Activated CD4-positive, alpha-beta T cell treated with anti-CD3 and anti-CD28 coated beads, Interleukin-10, Interleukin-2, amounts not matched to agents 100 ng/mL and 50 ng/mL, durations not matched to agents 16 hours and 8 hours (primary cell): ENCODE data around the gene TMOD3.

Experiments used
- DNase-seq: peaks from one replicate; pipeline ENCODE4 v3.0.0-alpha.2; 2020

TMOD3 gene

DNA sequence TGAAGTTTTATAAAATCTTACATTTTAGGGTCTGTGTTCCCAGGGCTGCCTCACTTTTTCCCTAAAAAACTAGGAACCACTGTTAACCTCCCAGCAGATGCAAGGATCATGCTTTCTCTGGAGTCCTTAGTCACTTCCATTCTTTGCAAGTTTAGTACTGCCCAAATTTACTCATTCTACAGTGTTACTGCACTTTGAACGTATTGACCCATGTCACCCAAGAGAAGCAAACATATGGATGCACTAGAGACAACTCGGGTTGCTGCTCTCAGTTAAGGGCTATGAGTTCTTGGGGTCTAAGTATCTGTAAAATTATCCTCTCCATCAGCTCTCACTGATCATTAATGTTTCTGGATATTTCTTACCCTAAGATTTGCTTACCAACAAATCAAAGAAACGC is 83.1 kb downstream of the TMOD3 start:
- DNase-seq = no peak

DNA sequence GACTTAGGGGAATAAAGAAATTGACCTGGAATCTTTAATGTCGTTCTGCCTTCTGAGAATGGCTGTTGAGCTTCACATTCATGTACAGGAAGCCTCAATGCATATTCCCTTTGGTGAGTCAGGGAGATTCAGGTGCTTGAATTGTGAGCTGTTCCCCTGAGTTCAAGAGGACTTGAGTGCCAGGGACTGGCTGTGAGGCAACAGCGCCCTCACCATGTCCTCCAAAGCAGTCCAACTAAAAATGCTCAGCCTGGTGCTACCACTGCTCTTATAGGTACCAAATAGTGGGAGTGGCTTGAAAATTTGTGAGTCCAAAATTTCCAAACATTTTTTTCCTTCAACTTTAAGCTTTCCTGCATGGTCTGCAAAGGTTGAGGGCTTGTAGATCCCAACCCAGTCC is 88.0 kb downstream of the TMOD3 start:
- peak; percentile 15 for DNase-seq

DNA sequence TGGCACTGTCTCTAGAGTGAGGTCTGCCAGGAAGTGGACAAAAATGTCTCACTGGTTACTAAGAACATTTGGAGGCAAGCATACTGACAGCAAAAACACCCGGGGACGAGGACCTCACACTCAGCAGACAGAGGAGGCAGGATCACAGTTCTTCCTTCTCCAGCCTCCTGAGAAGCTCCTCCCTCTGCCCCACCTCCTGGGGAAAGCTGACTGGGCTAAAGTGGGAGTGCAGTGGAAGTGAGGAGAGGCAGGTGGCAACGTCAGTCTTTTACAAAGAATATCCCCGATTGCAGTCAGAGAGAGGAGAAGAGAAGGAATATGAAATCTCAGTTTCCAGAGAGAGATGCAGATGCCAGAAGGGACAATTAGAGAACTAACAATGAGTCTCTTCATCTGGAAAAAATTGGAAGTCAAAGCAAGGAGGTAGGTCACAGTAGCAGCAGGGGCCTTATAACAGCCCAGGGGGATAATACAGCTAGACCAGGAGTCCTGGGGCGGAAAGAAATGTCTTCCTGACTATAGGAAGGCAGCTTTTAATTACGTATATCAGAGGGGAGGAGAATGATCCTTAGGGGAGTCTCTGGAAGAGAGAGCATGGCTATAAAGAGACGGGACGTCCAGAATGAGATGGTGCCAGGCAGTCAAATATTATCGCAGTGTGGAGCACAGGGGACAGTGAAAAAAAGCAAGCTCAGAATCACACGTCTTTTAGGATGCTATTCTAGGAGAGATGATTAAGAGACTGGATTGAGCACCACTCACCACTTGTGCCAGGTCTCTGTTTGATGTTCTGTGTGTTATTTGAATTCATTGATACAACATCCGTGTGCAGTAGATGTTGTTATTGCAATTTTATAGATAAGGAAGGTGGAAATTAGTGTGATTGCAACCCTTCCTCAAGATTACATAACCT is 95.0 kb downstream of the TMOD3 start:
- DNase-seq = no peak

DNA sequence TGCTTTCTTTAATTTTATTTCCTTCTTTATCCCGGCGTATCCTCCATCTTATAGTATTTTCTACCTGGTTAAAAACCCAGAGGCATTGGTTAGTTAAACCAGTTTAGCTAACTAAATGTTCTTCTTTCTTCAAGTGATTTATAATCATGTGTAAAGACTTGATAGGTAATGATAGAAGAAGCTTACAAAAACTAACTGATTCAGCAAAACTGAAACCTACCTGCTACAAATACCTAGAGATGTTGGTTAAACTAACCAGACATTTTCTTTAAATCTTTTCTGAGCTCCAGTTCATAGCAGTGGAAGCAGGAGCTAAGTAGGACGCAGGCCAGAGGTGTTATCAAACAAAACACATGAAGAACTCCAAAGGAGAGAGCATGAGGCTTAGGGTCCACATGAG is 97.4 kb downstream of the TMOD3 start:
- DNase-seq = no peak

DNA sequence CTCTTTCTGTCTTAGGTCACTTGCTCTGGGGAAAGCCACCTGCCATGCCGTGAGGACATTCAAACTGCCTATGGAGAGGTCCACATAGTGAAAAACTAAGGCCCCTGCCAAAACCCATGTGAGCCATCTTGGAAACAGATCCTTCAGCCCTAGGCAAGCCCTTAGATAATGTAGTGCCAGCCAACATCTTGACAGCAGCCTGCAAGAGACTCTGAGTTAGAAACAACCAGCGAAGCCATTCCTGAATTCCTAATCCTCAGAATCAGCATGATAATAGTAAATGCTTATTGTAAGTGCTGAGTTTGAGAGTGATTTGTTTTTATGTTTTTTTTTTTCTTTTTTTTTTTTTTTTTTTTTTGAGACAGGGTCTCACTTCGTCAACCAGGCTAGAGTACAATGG is 101.6 kb downstream of the TMOD3 start:
- DNase-seq = no peak

DNA sequence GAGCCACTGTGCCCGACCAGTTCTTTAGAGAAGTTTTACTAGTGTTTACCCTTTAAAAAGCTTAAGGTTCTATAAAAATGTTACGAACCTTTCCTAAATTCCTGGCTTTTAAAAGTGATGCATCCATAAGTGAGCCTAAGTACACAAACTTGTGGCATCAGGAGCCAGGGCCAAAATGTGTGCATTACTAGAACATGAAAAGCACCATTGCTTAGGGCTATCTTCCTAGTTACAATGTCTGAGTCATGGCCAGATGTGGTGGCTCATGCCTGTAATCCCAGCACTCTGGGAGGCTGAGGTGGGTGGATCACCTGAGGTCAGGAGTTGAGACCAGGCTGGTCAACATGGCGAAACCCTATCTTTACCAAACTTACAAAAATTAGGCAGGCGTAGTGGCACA is 102.2 kb downstream of the TMOD3 start:
- DNase-seq = no peak

DNA sequence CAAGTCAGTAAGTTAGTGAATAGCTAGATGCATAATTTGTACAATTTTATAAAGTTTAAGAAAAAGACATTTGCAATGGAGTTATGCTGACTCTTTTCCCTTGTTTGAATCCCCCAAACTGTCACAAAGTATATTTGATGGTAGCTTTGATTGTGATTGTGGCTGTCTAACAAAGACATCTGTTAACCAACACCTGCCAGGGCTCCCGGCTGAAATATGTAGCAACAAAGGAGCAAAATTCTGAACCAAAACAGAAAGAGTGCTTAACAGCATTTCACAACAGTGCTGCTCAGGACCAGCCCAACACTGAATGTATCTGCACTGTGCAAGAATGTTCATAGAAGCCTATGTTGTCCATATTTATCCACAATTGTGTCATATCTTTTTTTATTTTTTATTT is 102.7 kb downstream of the TMOD3 start:
- DNase-seq = no peak

DNA sequence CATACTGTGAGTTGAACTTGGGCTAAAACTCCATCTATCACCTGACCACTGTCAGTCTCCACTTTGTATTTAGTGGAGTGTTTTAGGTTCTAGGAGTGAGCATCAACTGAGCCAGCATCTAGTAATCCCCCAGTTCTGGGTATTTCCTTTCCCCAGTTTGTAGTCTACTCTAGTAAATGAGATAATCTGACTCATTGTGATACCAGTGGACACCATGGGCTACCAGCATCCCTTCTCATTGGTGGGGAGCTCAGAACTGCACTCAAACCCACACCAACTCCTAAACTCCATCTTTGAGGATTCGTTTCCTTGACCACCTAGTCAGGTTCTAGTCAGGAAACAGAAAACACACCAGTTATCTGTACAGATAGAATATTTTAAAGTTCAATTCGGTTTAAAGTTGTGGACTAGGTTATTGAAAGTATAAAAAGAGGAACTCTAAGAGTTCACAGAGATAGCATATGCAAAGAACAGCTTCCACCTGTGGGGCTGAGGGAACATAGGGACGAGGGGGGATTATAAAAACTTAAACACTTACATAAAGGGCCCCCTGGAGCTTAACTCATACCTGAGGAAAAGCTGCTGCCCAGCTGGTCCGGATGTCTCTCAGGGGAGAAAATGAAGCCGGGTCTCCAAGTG is 106.1 kb downstream of the TMOD3 start:
- peak; percentile 50 for DNase-seq

DNA sequence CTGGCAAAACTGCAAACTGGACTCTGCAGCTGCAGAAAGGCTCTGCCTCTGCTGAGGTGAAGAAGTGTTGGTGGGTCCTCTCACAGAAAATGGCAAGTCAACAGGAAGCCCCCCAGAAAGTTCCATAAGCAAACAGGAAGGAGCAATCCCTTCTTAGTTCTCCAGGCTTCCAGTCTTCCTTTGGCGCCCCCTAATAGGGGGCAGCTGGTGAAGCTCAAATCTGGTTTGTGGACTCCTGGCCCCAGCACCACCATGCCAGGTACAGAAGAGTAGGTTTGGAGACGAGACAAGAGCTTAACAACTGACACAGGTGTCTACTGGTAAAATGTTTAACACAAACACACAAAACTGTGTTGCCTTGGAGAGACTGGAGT is 106.6 kb downstream of the TMOD3 start:
- DNase-seq = no peak

DNA sequence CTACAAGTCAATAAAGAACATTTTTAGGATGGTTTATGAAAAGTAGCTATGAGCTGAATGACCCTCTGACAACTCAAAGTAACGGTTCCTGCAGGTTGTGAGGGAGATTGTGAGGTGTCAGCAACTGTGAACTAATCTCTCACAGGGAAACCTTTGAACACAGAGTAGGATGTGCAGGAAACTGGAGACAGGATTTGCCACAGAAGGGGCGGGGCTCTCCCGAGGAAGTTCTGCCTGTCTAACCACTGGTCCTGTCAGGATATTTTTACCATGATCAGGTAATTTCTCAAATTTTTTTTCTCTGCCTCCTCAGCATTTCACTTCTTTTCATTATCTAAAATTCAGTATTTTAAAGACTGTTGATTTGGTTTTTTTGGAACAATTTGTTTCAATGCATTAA is 108.8 kb downstream of the TMOD3 start:
- no peak for DNase-seq

DNA sequence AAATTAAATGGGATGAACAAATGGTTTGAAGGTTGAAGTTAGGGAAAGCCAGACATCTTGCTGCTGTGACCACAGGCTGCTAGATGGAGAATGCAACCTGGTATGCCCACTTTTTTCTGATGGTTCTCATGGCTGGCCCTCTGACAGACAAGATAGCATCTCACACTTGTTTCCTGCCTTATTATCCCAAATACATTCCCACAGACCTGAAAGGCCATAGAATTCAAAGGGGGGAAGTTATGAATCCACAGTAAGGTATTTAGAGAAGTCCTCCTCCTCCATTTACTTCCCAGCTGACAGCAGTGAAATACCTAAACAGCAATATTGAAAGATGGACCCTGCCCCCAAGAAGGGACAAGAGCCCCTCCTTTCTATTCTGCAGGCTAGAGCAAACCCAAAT is 109.8 kb downstream of the TMOD3 start:
- no peak for DNase-seq

DNA sequence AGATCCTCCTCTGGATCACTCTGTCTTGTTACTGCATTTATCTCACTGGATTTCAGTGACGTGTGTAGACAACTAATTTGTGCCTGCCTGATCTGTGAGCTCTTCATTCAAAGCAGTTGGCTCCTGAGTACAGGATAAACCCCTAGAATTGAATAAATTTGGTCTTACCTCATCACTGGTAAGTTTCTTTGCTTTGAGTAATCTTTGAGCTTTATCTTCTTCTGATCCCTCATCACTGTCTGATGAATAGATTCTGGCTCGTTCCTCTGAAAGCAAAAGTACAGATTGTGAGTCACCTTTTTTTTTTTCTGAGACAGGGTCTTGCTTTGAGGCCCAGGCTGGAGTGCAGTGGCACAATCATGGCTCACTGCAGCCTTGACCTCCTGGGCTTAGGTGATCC is 117.7 kb downstream of the TMOD3 start:
- DNase-seq = no peak

DNA sequence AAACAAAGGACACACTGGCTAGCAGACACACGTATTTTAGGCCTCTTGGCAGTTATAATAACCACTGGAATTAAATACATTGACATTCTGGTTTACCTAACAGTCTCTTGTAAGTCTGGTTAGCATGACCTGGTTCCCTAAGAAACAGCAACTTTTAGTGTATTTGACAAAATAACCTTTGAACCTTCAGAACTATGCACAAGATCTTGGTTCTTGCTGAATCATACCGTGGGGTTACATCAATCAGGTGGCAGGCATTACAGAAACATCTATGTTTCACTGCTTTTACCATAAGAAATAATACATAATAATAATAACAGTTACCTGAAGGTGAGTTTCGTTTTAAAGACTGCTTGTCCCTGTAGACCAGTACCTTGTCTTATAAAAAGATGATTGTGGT is 123.4 kb downstream of the TMOD3 start:
- DNase-seq = no peak

DNA sequence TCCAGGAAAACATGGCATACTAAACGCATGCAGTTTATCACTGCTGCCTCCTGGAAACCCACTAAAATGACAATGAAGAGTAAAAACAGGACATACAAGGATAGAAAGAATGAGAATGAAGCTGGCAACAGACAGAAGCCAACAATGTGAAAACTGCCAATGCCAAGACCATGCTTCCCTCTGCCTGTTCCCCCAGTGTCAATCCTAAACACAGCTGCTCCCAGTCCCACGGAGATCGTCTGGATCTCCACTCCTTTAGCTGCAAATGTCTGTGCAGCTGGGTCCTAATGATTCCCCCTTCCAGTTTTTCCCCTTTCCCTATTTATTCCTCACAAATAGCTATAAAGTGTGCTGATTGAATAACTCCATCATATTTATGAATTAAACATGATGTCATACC is 126.1 kb downstream of the TMOD3 start:
- DNase-seq = no peak
